ENCODE results near the gene ABHD8.

ABHD8 gene

DNA sequence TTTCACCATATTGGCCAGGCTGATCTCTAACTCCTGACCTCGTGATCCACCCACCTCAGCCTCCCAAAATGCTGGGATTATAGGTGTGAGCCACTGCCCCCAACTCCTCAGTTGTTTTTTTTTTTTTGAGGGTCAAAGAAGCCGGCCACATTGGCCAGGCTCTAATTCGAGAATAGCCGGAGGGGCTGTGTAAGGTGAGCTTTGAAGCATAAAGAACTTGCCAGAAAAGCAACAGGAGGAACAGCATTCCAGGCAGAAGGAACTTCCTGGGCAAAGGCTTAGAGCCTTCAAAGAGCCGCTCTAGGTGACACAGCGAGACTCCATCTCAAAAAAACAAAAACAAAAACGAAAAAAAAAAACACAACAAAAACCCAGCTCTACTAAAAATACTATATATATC, 37.2 kb downstream of the ABHD8 start:
- DNase-seq (ENCODE audit: low read depth): no peak

DNA sequence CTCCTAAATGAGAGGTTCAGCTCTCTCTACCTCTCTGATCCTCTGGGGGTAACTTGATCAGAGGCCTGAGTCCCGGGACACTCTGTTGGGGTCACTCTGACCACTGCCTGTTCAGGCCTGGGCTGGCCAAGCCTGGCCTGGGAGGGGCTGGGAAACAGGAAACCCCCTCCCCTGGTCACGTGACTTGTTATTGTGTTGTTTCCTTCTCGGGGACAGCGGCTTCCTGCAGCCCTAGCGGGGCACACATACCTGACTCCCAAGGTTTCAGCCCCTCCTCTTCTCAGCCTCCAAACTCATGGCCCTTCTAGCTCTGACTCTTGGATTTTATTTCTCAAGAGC, 38.6 kb downstream of the ABHD8 start, which contains the start of gene USHBP1:
USHBP1 (minus strand) TSS at position 105 of the 339 bp plus-strand sequence. CDS start 446 bp downstream, outside the sequence.
- DNase-seq (ENCODE audit: low read depth): no peak

DNA sequence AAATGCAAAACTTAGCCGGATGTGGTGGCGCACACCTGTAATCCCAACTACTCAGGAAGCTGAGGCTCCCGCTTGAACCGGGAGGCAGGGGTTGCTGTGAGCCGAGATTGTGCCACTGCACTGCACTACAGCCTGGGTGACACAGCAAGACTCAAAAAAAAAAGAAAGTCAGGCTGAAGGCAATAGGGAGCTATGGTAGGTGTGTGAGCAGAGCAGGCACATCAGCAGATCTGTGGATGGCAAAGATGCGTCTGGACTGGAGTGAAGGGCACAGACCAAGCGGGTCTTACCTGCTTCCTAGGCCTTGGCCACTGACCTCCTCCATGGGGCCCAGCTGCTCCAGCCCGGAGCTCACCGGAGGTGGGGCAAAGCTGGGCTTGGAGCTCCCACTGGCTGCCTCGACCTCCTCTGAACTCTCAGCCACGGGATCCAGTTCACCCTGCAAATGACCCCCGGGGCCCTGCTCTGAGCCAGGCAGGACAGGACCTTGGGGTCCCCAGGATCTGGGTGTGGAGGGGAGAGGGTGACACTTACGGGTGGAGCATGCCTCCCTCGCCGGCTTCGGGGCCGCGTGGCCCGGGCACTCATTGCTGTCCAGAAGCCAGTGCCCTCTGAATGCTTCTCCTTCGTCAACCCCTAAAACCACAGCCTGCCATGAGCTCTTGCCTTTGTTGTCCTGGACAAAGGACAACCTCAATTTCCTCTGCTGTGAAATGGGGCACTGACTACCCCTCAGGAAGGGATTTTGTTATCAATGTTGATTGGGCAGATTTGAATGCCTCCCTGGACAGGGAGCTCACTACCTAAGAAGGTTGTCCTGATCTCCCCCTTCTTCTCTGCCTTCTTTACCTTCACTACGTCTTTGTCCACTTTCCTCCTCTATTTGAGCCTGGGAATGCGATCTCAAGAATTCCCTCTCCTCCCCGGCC, 39.2 kb downstream of the ABHD8 start:
- DNase-seq (ENCODE audit: low read depth): no peak

DNA sequence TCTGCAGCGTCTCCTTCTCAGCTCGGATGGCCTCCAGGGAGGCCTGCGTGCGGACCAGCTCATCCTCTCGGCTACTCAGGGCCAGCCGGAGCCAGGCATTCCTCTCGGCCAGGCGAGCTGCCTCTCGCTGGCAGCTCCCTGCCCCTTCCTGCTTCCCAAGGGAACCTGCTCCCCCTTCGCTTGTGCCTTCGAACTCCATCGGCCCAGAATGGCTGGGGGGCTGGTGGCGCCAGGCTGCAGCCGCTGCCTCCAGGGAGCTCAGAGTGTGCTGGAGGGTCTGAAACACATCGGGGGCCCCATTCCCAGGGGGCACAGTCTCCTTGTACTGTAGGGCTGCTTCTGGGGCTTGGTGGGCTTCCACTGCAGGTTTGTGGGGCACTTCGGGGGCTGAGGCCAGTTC, 40.7 kb downstream of the ABHD8 start:
- no peak for DNase-seq (ENCODE audit: low read depth)

DNA sequence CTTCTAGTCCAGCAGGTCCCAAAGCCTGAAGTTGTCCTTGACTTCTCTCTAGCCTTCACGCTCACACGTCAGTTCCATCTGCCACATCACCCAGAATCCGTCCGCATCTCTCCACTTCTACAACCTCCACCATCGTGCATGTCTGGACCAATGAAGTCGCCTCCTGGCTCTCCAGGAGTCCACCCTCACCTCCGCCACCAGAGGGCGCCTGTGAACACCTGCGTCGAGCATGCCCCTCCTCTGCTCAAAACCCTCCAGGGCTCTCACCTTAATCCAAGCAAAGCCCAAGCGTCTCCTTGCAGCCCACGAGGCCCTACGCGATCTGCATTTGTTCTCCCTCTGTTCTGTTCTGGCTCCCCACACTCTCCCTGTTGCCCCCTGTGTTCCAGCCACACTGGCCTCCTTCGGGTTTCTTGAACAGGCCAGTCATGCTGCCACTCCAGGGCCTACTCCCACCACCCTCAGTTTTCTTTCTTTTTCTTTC, 42.3 kb downstream of the ABHD8 start:
- no peak for DNase-seq (ENCODE audit: low read depth)

DNA sequence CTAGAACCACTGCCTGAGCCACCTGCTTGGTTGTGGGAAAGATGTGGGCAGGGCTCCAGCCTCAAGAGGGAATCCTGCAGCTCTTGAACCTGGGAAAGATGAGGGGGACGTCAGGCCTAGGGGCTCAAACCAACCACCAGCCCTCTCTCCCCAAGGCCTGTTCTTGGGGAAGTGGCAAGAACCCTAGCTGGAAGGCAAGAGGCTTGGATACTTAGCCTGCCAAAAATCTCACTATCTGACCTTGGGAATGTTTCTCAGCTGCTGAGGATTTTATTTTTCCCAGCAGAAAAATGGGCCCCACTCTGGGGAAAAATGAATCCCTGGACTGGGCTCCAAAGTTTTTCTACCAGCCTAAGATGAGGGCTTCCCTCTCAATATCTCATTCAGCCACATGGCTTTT, 43.3 kb downstream of the ABHD8 start:
- DNase-seq (ENCODE audit: low read depth): no peak

DNA sequence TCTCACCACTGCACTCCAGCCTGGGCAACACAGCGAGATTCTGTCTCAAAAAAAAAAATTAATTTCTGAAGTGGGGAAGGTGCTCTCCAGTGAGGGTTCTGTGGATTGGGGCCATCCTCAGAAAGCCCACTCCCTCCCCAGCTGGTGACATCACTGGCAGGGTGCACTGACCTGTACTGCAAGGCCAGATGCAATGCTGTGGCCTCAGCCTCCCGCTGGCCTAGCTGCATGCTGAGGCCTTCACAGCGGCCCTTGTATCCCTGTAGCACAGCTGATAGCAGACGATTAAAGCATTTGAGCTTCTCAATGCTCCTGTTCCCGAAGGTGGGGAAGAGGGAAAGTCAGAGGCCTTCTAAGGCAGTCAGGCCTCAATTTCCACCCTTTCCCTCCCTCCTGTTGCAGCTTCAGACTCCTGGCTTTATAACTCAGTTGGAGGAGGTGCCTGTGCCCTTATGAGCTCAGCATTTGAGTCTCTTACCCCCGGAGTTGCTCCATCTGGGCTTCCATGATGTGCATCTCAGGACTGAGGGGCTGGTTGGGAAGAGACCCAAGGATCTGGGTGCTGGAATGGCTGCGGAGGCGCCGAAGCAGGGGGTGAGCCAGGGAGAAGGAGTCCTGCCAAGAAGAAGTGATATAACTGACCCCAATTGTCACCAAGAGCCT, 44.0 kb downstream of the ABHD8 start:
- DNase-seq (ENCODE audit: low read depth): no peak

DNA sequence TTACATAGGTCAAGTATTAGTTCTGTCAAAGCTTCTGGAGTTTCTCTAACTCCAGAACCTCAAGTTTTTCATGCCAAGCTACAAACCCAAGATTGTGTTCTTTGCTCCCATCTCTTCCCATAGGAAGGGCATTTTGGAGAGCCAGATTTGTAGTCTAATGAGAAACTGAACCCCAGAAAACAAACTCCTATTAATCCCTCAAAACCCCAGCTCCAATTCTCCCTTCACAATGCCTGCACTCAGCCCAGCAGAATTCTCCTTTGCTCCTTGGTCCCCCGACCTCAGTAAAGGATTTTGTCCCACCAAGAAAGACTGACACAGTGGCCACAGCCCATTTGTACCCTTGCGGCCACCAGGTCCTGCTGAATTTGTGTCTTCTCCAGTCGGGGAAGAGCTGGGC, 47.1 kb downstream of the ABHD8 start:
- DNase-seq (ENCODE audit: low read depth): no peak

DNA sequence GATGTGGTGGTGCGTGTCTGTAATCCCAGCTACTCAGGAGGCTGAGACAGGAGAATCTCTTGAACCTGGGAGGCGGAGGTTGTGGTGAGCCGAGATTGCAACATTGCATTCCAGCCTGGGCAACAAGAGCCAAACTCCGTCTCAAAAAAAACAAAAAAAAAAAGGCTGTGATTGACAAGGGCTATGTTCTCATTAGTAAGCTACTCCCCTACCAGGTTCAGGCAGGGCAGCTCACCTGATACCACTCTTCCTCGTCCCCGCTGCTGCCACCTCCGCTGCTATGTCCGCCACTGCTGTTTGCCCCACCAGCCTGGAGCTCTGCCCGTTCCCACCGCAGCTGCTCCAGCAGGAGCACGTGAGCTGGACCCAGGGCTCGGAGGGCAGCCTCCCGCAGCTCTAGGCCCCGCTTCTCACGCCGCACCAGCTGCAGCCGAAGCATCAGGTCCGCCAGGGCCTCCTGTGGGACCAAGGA, 48.0 kb downstream of the ABHD8 start:
- DNase-seq (ENCODE audit: low read depth): no peak

DNA sequence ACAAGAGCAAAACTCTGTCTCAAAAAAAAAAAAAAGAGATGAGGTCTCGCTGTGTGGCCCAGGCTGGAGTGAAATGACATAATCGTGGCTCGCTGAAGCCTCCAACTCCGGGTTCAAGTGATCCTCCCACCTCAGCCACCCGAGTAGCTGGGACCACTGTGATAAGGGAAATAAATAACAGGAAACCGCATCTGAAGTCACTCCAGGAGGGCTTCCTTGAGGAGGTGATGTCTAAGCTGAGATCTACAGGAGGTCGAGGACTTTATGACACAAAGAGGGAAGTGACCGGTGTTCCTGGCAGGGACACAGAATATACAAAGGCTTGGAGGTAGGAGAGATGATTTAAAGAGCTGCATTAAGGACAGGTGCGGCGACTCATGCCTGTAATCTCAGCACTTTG, 48.6 kb downstream of the ABHD8 start:
- no peak for DNase-seq (ENCODE audit: low read depth)

DNA sequence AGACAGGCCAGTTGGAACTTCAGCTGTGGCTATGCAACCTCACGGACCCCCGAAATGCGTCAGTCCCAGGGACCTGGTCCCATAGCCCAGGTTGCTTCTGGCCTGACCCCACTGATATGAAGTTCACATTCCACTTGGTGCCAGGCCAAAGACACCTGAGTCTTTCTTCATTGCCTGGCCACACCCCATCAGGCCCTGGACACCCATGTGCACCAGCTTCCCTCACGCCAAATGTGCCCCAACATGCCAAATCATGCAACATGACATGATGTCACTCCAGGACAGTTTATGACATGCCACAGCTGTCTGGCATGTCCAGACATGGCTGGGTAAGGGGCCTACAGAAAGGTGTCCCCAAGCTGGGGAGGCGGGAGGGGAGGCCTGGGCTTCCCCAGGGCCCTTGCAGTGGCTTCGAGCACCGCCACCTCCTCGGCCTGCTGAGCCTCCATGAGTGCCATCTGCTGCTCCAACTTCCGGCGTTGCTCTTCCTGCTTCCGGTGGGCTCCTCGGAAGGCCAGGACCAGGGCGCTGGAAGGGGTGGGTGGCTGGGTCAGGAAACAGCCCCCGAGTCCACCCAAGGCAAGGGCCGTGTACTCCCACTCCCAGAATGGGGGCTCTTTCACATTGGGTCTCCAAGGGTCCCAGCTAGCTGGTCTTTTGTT, 53.2 kb downstream of the ABHD8 start:
- no peak for DNase-seq (ENCODE audit: low read depth)

DNA sequence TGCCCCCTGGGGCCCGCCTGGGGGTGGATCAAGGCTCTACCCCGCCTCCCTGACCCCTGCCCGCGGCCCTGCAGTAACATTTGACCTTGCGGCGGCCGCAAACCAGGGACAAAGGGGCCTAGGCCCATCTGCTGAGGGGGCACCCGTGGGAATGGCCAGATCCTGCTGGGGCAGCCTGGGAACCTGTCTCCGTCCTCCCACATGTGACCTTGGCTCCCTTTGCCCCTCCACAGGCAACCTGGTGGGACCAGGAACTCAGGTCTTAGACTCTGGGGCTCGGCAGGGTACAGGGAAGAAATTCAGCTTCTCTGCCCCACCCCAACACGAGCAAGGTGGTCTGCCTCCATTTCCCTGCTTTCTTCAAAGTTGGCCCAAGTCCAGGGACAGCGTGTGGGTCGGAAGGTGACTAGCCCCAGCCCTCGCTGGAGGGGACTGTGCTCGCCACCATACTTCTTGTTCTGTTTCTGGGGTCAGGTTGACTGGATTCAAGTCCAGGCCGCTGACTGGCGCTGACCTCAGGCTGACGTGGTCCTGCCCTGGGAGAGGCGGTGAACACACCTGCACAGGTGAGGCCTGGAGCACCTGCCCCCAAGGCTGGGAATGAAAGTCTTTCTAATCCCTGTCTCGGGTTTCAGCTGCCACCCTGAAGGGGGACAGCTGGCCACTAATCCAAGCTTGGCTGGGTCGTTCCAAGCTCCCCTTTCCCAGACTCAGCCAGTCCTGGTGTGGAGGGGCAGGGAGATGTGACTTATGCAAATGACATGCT, 55.0 kb downstream of the ABHD8 start:
- no peak for DNase-seq (ENCODE audit: low read depth)

DNA sequence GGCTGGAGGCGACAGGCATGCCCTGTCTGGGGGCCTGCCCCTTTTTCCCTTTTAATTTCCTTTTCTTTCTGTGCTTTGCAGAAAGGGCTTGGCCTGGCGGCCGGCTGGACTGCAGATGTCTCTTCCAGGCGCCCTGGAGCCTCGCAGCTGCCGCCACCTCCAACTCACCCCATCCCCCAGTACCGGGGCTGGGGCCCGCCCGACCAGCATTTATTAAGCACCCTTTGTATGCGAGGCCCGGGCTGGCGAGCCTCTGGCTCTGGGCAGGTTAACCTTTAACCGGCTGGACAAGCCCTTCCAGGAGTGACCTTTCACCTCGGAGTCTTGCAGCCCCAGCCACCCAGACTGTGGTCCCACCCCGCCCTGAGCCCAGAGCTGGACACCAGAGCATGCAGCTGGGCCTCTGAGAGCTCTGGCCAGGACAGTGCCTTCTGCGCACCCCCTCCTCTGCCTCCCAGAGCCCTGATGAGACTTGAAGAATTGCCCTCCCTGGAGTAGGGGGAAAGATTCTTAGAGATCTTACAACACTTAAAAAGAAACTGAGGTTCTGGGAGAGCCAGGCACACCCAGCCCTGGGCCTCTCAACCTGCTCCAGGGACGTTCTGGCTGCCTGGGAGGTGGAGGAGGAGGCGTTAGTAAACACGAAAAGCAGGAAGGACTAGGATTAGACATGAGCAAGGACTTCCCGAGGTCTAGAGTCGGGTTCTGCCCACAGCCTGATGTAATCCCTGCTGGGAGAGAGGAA, 56.4 kb downstream of the ABHD8 start:
- no peak for DNase-seq (ENCODE audit: low read depth)

DNA sequence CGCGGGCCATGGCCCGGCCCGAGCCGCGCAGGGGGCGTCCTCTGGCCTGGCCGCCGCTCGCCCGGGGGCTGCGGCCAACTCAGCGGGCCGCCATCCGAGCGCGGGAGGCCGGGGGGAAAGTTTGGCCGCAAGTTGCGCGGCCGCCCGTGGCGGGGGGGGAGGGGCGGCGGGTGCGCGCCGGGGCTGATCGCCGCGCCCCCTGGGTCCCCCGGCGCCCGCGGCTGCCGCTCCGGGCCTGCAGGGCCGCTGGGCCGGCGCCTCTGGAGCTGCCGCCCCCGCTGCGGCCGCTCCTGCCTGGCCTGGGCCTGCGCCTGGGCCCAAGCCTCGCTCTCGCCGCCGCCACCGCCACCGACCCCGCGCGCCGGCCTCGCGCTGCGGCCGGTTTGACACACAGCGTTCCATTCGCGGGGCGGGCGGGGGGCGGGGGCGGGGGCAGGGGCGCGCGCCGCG, 57.7 kb downstream of the ABHD8 start, which contains the start of gene NR2F6:
NR2F6 (minus strand) TSS at position 385 of the 450 bp plus-strand sequence. CDS start 699 bp downstream, outside the sequence.
- DNase-seq (ENCODE audit: low read depth): no peak

DNA sequence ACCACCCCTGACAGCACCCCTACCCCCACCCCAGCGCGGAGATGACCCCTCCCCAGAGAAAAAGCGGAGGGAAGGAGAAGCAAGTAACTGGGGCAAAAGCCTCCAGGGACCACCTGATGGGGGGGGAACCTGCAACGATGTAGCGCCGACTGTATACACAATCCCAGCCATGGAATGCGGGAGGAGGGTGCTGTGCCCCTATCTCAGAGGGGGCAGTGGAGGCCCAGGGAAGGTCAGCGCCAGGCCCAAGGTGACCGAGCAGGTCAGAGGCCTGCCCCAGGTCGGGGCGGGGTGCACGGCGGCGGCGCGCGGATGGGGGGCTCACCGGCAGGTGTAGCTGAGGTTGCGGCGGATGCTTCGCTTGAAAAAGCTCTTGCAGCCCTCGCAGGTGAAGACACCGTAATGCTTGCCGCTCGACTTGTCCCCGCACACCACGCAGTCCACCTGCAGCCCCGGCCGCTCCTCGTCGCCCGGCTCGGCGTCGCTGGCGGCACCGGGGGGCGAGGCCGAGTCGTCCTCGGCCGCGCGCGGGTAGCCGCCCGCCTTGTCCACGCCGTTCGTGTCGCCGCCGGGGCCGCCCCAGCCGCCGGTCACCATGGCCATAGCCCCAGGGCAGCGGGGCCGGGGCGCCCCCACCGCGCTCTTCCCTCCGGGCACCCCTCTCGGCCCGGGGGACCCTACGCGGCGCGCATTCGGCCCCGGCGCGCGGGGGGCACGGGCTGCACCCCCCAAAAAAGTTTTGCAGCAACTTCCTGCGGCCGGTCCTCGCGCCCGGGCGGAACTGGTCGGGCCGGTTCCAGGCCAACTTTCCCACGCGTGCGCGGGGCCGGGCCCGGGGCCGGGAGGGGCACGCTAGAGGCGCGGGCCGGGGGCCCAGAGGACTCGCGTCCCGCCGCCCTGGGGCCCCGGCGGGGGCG, 58.3 kb downstream of the ABHD8 start:
- no peak for DNase-seq (ENCODE audit: low read depth)

DNA sequence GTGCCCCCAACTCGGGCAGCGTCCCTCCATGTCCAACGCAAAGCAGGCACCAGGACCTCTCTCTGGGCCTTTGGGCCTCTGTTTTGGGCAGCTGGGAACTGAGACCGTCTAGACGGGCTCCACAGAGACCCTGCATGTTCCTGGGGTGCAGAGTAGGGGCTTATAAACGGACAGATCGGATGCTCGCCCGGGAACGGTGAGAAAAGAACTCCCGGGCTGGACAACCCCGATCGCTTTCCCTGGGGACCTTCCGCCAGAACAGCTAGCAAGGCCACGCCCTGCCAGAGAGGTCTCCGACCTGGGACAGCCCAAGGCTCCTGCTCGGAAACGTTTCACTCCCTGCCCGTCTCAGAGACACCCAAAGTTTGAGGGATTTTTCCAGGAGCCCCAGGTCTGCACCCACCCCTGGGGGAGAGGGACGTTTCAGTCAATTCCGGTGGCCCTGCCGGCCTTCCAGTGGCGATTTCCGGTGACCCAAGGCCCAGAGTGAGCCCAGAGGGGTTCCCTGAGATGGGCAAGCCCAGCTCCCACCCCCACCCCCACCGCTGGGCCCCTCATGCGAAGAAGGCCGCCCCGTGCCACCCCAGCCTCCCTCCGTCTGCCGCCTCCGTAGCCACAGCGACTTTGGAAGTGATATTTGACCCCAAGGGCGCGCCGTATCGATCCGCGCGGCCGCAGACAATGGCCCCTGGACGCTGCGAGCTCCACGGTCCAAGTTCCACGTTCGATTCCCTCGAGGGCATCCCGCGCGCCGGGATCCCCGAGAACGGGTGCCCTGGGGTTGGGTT, 59.2 kb downstream of the ABHD8 start:
- DNase-seq (ENCODE audit: low read depth): no peak

DNA sequence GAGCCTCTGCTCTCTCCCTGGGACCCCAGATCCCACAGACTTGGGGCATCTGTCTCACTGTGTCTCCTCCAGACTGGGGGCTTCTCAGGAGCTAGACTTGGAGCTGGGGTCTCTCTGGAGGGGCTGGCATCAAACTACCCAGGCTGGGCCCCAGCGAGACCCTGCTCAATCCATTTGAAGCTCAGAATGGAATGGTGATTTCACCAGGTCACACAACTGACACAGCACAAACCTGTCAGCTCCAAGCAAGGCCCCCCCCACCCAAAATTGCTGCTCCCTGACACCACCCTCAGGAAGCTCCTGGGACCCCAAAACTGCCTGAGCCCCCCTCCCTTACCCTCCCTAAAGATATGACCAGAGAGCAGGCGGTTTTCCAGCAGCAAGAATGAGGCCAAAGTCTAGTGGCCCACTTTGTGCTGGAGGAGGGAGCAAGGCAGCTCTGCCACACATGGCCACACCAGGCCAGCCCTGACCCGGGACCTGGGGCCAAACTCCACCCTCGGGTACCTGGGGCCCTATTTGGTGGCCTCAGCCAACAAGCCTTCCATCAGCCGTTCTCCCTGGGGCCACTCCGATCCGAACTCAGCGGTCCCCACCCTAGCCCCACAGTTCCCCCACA, 59.9 kb downstream of the ABHD8 start:
- no peak for DNase-seq (ENCODE audit: low read depth)

DNA sequence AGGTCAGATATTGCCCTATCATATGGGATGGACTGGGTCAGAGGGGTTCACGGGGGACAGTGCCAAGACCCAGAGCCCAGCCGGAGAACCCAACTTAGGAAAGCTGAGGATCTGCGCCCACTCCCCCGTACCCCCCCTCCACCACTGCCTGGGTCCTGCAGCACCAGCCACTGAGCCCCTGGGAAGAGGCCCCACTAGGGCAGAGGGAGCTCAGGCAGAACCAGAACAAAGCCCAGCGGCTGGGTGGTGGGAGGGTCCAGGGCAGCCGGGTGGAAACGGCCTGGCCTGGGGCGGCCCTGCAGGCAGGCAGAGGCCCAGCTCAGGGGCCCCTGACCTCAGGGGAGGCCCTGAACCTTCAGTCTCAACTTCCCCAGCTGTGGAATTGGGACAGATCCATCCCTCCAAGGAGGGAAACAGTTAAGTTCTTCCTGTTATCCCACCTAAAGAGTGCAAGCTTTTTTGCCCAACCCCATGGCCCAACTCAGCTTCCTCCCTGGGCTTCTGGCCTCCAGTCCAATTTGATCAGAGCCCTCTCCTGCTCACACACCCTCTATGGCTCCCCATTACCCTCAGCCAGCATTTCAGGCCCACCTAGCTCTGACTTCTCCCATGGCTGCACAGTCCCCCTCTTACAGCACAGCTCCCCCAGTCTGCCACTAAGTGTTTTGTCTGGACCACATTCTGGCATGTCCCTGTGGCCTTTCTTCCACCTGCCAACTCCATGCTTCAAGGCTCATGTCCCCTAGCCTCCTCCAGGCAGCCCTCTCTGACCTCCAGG, 60.6 kb downstream of the ABHD8 start:
- DNase-seq (ENCODE audit: low read depth): no peak

All from GM04504 (cell line).